Esophagus muscularis mucosa (tissue), 4 donors: ENCODE data around the gene EDA.

Experiments used
- CTCF ChIP-seq, 3 experiments: fragments of 200-600 bp in 2 of 3; fragments of 450-650 bp in 1 of 3; sonication (generic) in 2 of 3; IDR thresholded peaks; one replicate each; pipeline ENCODE4 v1.5.1; 2017 to 2019; ENCODE audit warnings: antibody characterized with exemption in 3 of 3, mild to moderate bottlenecking in 2 of 3, moderate library complexity in 1 of 3
- EP300 ChIP-seq: sonication (generic); formaldehyde crosslinking; IDR thresholded peaks from one replicate; pipeline ENCODE4 v1.6.1; 2017; ENCODE audit warnings: antibody characterized with exemption
- POLR2A ChIP-seq: fragments of 450-650 bp; IDR thresholded peaks from one replicate; pipeline ENCODE4 v1.6.1; 2017; ENCODE audit warnings: antibody characterized with exemption, moderate library complexity, mild to moderate bottlenecking, low read depth

GRCh38 chrX:69793260-69793935 is 177.5 kb downstream of the EDA start:
- TF ChIP-seq EP300 (no peak), CTCF (IDR thresholded peaks at IDR 0.05) (no peak), POLR2A (no peak)
